GM10266 (cell line): ENCODE measurements around the gene AQP5.

ENCODE experiments used
- DNase-seq: peaks from one replicate; pipeline ENCODE4 v3.0.0; 2012; ENCODE audit errors: extremely low spot score
- TF ChIP-seq, protein P1 (sequence below): IDR thresholded peaks from 2 replicates; pipeline ENCODE4 v1.5.1; 2012; ENCODE audit warnings: mild to moderate bottlenecking, low read depth; ENCODE audit not compliant: control insufficient read depth, insufficient read depth; ENCODE audit errors: missing control alignments

Gene AQP5

DNA sequence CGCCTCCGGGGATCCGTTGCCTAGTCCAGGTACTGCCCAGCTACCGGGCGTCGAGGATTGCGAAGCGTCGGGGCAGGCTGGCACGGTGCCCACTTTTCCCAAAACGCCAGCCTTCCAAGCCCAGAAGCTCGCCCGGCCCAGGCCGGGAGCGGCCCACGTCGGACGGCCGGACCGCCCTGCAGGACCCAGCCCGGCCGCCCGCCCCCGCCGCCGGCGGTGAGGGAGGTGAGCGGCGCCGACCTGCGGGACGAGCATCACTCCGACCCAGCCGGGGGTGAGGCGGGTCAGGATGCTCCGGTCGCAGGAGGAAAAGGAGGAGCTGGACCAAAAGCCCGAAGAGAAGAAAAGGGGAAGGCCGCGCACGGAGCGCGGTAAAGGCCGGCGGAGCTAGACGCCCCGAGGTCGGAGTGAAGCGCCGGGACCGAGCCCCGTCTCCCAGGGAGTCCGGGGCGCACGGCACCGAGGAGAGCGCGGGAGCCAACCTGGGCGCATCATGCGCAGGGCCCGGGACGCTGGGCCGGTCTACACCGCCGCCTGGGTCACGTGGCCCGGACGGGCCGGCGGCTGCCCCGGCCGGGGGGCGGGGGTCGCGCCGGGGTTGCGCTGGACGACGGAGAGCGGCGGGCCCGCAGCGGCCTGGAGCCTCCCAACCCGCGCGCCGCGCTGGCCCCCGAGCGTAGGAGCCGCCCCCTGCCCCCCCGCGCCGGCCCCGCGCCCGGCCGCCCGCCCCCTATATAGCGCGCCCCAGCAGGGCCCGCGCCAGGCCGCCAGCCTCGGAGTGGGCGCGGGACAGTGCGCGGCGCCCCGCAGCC lies at the start of gene AQP5:
AQP5 (plus strand) TSS at position 762 of the 812 bp plus-strand sequence. CDS start 146 bp downstream, outside the sequence.
- DNase-seq = peak; percentile 34
- TF ChIP-seq, protein P1, sequence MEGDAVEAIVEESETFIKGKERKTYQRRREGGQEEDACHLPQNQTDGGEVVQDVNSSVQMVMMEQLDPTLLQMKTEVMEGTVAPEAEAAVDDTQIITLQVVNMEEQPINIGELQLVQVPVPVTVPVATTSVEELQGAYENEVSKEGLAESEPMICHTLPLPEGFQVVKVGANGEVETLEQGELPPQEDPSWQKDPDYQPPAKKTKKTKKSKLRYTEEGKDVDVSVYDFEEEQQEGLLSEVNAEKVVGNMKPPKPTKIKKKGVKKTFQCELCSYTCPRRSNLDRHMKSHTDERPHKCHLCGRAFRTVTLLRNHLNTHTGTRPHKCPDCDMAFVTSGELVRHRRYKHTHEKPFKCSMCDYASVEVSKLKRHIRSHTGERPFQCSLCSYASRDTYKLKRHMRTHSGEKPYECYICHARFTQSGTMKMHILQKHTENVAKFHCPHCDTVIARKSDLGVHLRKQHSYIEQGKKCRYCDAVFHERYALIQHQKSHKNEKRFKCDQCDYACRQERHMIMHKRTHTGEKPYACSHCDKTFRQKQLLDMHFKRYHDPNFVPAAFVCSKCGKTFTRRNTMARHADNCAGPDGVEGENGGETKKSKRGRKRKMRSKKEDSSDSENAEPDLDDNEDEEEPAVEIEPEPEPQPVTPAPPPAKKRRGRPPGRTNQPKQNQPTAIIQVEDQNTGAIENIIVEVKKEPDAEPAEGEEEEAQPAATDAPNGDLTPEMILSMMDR = no peak

DNA sequence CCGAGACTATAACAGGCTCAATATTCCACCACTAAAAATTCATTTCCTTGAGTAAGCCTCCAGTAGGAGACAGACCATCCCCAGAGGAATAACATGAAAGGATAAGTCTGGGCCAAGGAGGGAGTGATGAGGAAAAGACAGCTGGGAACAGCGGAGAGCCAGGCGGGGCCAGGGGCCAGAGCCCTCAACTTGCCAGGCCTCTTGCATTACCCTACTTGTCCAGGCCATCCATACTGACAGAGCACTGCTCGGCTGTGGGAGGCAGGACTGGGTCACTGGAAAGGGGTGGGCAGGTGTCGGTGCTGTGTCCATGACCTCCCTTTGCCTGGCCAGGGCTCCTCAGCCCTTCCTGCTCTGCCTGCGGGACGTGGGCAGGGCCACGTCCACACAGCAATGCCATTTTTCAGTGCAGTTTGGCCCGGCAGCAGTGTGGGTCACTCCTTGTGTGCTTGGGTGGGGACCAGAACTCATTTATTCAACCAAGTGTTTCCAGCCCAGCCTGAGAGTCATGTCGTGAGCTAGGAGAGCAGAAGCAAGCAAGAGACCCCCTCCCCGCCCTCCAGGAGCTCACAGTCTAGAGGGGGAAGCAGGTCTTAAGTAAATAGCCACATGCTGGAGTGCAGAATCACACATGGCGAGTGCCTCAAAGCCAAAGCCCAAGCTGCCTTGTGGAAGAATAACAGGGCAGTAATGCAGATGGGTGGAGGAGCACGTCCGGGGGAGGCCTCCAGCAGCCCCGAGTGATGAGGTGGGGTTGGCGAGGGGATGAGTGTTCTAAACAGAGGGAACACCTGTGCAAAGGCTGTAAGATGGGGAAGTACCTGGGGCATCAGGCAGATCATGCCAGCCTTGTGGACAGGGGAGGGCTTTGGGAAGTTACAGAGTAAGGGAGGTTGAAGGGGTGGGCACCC lies 49.1 kb upstream of the AQP5 start:
- TF ChIP-seq, protein P1 = no peak
- no peak for DNase-seq

DNA sequence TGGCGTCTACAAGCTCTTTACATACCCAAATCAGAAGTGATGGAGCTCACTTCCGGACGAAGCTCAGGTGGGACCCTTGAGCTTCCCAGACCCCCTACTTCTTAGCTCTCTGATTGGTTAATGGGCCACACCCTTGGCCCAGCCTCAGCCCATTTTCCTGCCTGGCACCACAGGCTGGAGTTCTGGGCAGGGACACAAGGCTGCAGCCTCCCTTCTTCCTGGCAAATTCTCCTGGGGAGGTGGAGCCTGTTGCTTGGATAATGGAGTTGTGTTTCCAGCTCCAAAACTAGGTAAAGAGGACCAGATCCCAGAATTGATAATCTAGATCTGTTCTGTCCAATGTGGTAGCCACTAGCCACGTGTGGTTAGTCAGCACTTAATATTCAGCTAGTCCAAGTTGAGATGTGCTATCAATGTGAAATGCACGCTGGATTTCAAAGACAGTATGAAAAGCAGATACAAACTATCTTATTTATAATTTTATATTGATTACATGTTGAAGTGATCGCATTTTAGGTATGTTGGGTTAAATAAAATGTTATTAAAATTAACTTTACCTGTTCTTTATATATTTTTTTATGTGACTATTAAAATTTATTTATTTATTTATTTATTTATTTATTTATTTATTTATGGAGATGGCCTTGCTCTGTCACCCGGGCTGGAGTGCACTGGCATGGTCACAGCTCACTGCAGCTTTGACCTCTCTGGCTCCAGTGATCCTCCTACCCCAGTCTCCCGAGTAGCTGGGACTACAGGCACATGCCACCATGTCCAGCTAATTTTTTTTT lies 45.3 kb upstream of the AQP5 start:
- TF ChIP-seq, protein P1 = no peak
- DNase-seq = no peak

DNA sequence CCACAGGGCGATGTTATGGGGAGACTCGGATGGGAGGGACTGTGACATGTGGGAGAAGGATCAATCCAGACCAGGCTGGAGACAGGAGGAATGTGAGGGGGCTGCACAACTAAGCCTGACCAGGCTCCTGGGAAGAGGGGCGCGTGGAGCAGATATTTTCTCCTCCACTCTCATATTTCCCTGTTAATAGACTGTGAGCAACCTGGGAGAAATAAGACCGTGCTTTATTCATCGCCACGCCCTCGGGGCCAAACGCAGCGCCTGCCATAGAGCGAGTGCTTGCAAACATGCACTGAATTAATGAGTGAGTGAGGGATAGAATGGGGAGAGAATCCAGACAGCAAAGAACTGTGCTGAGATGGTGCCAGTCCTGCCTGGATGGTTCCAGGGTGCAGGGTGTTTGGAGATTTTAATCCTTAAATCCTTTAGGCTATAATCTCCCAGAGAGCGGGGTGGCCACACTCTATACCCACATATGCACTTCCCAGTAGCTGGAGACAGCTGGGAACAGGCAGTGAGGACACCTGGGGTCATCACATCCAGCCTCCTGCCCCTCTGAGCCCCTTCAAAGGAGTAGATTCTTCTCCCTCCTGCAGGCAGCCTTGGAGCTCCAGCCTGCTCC lies 44.4 kb upstream of the AQP5 start:
- no peak for DNase-seq
- TF ChIP-seq, protein P1 = no peak

DNA sequence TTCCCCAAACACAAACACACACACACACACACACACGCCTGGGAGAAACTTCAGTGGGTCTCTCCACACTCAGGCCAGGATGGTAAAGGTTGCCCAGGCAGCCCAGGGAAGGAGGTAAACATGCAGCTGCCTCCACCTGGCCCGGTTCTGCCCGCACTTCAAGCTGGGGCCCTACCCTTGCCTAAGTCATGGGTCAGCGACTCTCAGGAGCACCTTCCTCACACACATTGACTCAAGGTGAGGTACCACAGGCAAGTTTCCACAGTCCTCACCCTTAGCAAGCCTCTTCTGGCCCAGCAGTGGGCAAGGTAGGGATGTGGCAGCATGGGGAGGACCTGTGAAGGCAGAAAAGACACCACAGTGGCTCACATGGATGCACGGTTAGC lies 43.9 kb upstream of the AQP5 start:
- no peak for DNase-seq
- TF ChIP-seq, protein P1 = no peak

DNA sequence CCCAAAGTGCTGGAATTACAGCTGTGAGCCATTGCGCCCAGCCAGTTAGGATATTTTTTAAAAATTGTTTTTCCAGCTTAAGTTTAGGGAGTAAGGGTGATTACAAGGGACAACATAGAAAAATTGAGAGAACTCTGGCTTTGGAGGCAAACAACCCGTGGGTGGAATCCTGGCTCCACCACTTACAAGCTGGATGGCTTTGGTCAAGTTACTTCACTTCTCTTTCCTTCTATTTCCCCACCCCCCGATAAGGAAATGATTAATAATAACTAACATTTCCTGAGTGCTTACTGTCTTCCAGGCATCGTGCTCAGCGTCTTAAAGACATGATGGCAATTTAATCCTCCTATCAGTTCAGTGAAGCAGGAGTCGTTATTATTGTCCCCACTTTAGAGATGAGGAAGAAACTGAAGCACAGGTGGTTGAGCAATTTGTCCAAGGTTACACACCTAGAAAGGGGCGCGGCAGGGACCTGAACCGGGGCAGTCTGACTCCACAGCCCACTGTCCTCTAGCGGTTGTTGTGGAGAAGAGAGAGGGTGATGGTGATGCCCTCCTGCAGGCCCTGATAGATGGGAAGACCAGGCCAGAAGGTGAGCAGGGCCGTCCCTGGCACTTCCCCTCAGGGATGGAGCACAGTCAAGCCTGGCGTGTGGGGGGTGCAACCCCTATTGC lies 41.3 kb upstream of the AQP5 start:
- TF ChIP-seq, protein P1 = no peak
- no peak for DNase-seq
